Activated effector memory CD4-positive, alpha-beta T cell treated with Interleukin-2 at 50 U/mL for 16 hours (primary cell): Measurements from ENCODE around the gene CRIM1.

Source experiments
- DNase-seq: peaks from one replicate; pipeline ENCODE4 v3.0.0-alpha.2; 2020

The CRIM1 gene

GRCh38 chr2:36587101-36587500 lies 231.5 kb downstream of the CRIM1 start:
- DNase-seq, result no peak

- DNase-seq, result no peak
Measured at GRCh38 chr2:36587556-36587955, 232.0 kb downstream of the CRIM1 start.

GRCh38 chr2:36589230-36589630 lies 233.7 kb downstream of the CRIM1 start:
- no peak for DNase-seq

- DNase-seq, result no peak
Measured at GRCh38 chr2:36594849-36595248, 239.3 kb downstream of the CRIM1 start.

GRCh38 chr2:36596397-36596796 lies 240.8 kb downstream of the CRIM1 start:
- no peak for DNase-seq

GRCh38 chr2:36597003-36597531 lies 241.5 kb downstream of the CRIM1 start:
- DNase-seq, result no peak

- peak; percentile 48 for DNase-seq
Measured at GRCh38 chr2:36597532-36598377, 242.2 kb downstream of the CRIM1 start, which contains the start of gene FEZ2. Gene FEZ2, minus strand, starts transcription at chr2:36598168. Its CDS starts 26 bp downstream, at chr2:36598142.
